ENCODE measurements around the gene CPNE9. TPM values are rescaled to one million over a fixed set of nuclear protein-coding genes. Genes with fewer than 3 reads are reported as not detected.

The CPNE9 gene
- total RNA-seq, 4 donors from 2014 or later = not detected

- Histone ChIP-seq H3K36me3 (peaks cover 0 to 91% of the 10 kb centered on the region in 2 donors), H3K27me3 (no peaks in the 10 kb centered on the region), H3K4me3 (no peak overlapping the region), H3K9me3 (no peaks in the 10 kb centered on the region), H3K27ac (no peak overlapping the region), H3K4me1 (no peaks in the 10 kb centered on the region)
- DNase-seq (no peak), ATAC-seq (no peak)
- no peak for TF ChIP-seq CTCF (IDR thresholded peaks at IDR 0.05 in 4 of 5, conservative IDR thresholded peaks at IDR 0.05 in 1 of 5)
- no peak for TF ChIP-seq POLR2A (IDR thresholded peaks at IDR 0.05)
- in situ Hi-C loops (cut with MboI; ENCODE audit: low sequenced_read_pairs in 4 of 4) = no loop called here
- intact Hi-C loops (cut with DNase I; ENCODE audit: low total_unique reads) = no loop called here
Observed at GRCh38 chr3:9695345-9695744, 8.3 kb upstream of the CPNE9 start.

- Histone ChIP-seq H3K4me1 (no peaks in the 10 kb centered on the region), H3K36me3 (peaks cover 0 to 87% of the 10 kb centered on the region in 2 donors), H3K9me3 (no peaks in the 10 kb centered on the region), H3K27ac (no peak overlapping the region), H3K4me3 (no peak overlapping the region), H3K27me3 (no peaks in the 10 kb centered on the region)
- ATAC-seq (no peak), DNase-seq (no peak)
- TF ChIP-seq CTCF (IDR thresholded peaks at IDR 0.05 in 4 of 5, conservative IDR thresholded peaks at IDR 0.05 in 1 of 5) (no peak), POLR2A (IDR thresholded peaks at IDR 0.05) (no peak)
- intact Hi-C loops (cut with DNase I; ENCODE audit: low total_unique reads) = no loop called here
- in situ Hi-C loops (cut with MboI; ENCODE audit: low sequenced_read_pairs in 4 of 4) = no loop called here
Observed at GRCh38 chr3:9695746-9696145, 7.9 kb upstream of the CPNE9 start.

GRCh38 chr3:9696480-9697220, 7.0 kb upstream of the CPNE9 start:
- ATAC-seq (no peak), DNase-seq (no peak)
- TF ChIP-seq POLR2A (IDR thresholded peaks at IDR 0.05) (no peak), CTCF (IDR thresholded peaks at IDR 0.05 in 4 of 5, conservative IDR thresholded peaks at IDR 0.05 in 1 of 5) (no peak)
- intact Hi-C loops (cut with DNase I; ENCODE audit: low total_unique reads) (no loop called here), in situ Hi-C loops (cut with MboI; ENCODE audit: low sequenced_read_pairs in 4 of 4) (no loop called here)
- Histone ChIP-seq H3K4me1 (no peaks in the 10 kb centered on the region), H3K27ac (no peak overlapping the region), H3K4me3 (no peak overlapping the region), H3K27me3 (no peaks in the 10 kb centered on the region), H3K36me3 (peaks cover 0 to 80% of the 10 kb centered on the region in 2 donors), H3K9me3 (no peaks in the 10 kb centered on the region)

- ATAC-seq = no peak
- H3K4me1 ChIP-seq = no peaks in the 10 kb centered on the region
- H3K27me3 ChIP-seq = no peaks in the 10 kb centered on the region
- TF ChIP-seq CTCF (IDR thresholded peaks at IDR 0.05 in 4 of 5, conservative IDR thresholded peaks at IDR 0.05 in 1 of 5) (no peak), POLR2A (IDR thresholded peaks at IDR 0.05) (no peak)
- H3K27ac ChIP-seq = no peak overlapping the region
- peaks cover 0 to 81% of the 10 kb centered on the region in 2 donors for H3K36me3 ChIP-seq
- H3K4me3 ChIP-seq = no peak overlapping the region
- DNase-seq = no peak
- intact Hi-C loops (cut with DNase I; ENCODE audit: low total_unique reads) = no loop called here
- in situ Hi-C loops (cut with MboI; ENCODE audit: low sequenced_read_pairs in 4 of 4) = no loop called here
- no peaks in the 10 kb centered on the region for H3K9me3 ChIP-seq
Observed at GRCh38 chr3:9697892-9698291, 5.7 kb upstream of the CPNE9 start.

GRCh38 chr3:9698293-9698692, 5.3 kb upstream of the CPNE9 start:
- no peaks in the 10 kb centered on the region for H3K27me3 ChIP-seq
- H3K4me1 ChIP-seq = no peaks in the 10 kb centered on the region
- intact Hi-C loops (cut with DNase I; ENCODE audit: low total_unique reads) (no loop called here), in situ Hi-C loops (cut with MboI; ENCODE audit: low sequenced_read_pairs in 4 of 4) (no loop called here)
- no peak for ATAC-seq
- no peak for DNase-seq
- no peak overlapping the region for H3K27ac ChIP-seq
- TF ChIP-seq POLR2A (IDR thresholded peaks at IDR 0.05) (no peak), CTCF (IDR thresholded peaks at IDR 0.05 in 4 of 5, conservative IDR thresholded peaks at IDR 0.05 in 1 of 5) (no peak)
- H3K9me3 ChIP-seq = no peaks in the 10 kb centered on the region
- H3K4me3 ChIP-seq = no peak overlapping the region
- H3K36me3 ChIP-seq = peaks cover 0 to 77% of the 10 kb centered on the region in 2 donors
